ENCODE data around the gene EXOC4.

EXOC4 gene

GRCh38 chr7:133910761-133911160, 657.9 kb downstream of the EXOC4 start:
- peak; percentile 61 to 93 for DNase-seq

GRCh38 chr7:133911724-133912123, 658.8 kb downstream of the EXOC4 start:
- no peak for DNase-seq

- DNase-seq = peak in 1 of 2 experiments; percentile 12
Measured at GRCh38 chr7:133912916-133913697, 660.2 kb downstream of the EXOC4 start.

GRCh38 chr7:133916621-133917020, 663.7 kb downstream of the EXOC4 start:
- DNase-seq = no peak

GRCh38 chr7:133919810-133920209, 666.9 kb downstream of the EXOC4 start:
- DNase-seq = no peak

- DNase-seq = no peak
Measured at GRCh38 chr7:133921635-133922182, 668.8 kb downstream of the EXOC4 start.

- DNase-seq = no peak
Measured at GRCh38 chr7:133923974-133924373, 671.1 kb downstream of the EXOC4 start.

- DNase-seq = peak in 1 of 2 experiments; percentile 21
Measured at GRCh38 chr7:133931053-133931452, 678.2 kb downstream of the EXOC4 start.

GRCh38 chr7:133932591-133932990, 679.7 kb downstream of the EXOC4 start:
- DNase-seq = no peak

- peak in 1 of 2 experiments; percentile 23 for DNase-seq
Measured at GRCh38 chr7:133934262-133934976, 681.5 kb downstream of the EXOC4 start.

- no peak for DNase-seq
Measured at GRCh38 chr7:133934977-133935330, 682.1 kb downstream of the EXOC4 start.

GRCh38 chr7:133936074-133936473, 683.2 kb downstream of the EXOC4 start:
- DNase-seq = no peak

- no peak for DNase-seq
Measured at GRCh38 chr7:133937786-133938185, 684.9 kb downstream of the EXOC4 start.

GRCh38 chr7:133940368-133940767, 687.5 kb downstream of the EXOC4 start:
- peak; percentile 29 to 36 for DNase-seq

GRCh38 chr7:133941496-133941895, 688.6 kb downstream of the EXOC4 start:
- DNase-seq = no peak

GRCh38 chr7:133945497-133945896, 692.6 kb downstream of the EXOC4 start:
- DNase-seq = no peak

GRCh38 chr7:133947458-133948254, 694.8 kb downstream of the EXOC4 start:
- no peak for DNase-seq

GRCh38 chr7:133948588-133948987, 695.7 kb downstream of the EXOC4 start:
- no peak for DNase-seq

GRCh38 chr7:133950855-133951254, 698.0 kb downstream of the EXOC4 start:
- no peak for DNase-seq

GRCh38 chr7:133955208-133955607, 702.3 kb downstream of the EXOC4 start:
- no peak for DNase-seq

- no peak for DNase-seq
Measured at GRCh38 chr7:133957845-133958244, 705.0 kb downstream of the EXOC4 start.

GRCh38 chr7:133958822-133959221, 705.9 kb downstream of the EXOC4 start:
- no peak for DNase-seq

- no peak for DNase-seq
Measured at GRCh38 chr7:133959505-133959904, 706.6 kb downstream of the EXOC4 start.
